Mesothelial cell of epicardium (in vitro differentiated cells): ENCODE measurements around the gene SHROOM2. TPM values are rescaled to one million over a fixed set of nuclear protein-coding genes. Genes with fewer than 3 reads are reported as not detected.

ENCODE experiments used
- DNase-seq, 2 experiments: peaks; one replicate each; pipeline ENCODE4 v3.0.0; 2021; ENCODE audit warnings: low spot score in 2 of 2; ENCODE audit not compliant: unreplicated experiment in 2 of 2
- H3K27ac Mint-ChIP-seq: 2 replicates; pipeline ENCODE4 v1.8.0; 2021; ENCODE audit warnings: mixed read lengths
- H3K27me3 Mint-ChIP-seq: 2 replicates; pipeline ENCODE4 v1.8.0; 2021; ENCODE audit warnings: low read depth, mixed read lengths
- H3K36me3 Mint-ChIP-seq: 2 replicates; pipeline ENCODE4 v1.8.0; 2021; ENCODE audit warnings: mixed read lengths
- H3K4me1 Mint-ChIP-seq: 2 replicates; pipeline ENCODE4 v1.8.0; 2021; ENCODE audit warnings: mixed read lengths
- H3K4me3 Mint-ChIP-seq: 2 replicates; pipeline ENCODE4 v1.8.0; 2021; ENCODE audit warnings: mild to moderate bottlenecking, moderate library complexity, mixed read lengths
- H3K9me3 Mint-ChIP-seq: 2 replicates; pipeline ENCODE4 v1.8.0; 2021; ENCODE audit warnings: mixed read lengths
- total RNA-seq: library from RNA; stranded (reverse); gene quantifications from 3 replicates; pipeline ENCODE4 v1.2.1, GENCODE V29; 2021
- TF ChIP-seq, protein P1 (sequence below): fragments of 200-600 bp; sonication (generic); IDR thresholded peaks from one replicate; pipeline ENCODE4 v1.5.0; 2021; ENCODE audit warnings: antibody characterized with exemption; ENCODE audit not compliant: unreplicated experiment

SHROOM2 gene
- total RNA-seq, 1 donor from 2014 or later: 13.5 TPM

- Mint-ChIP-seq H3K4me3 (no peak overlapping the region), H3K9me3 (peaks cover 22% of the 10 kb centered on the region), H3K27me3 (no peaks in the 10 kb centered on the region), H3K36me3 (peaks cover 9% of the 10 kb centered on the region), H3K27ac (no peak overlapping the region), H3K4me1 (peaks cover 19% of the 10 kb centered on the region)
- TF ChIP-seq, protein P1, sequence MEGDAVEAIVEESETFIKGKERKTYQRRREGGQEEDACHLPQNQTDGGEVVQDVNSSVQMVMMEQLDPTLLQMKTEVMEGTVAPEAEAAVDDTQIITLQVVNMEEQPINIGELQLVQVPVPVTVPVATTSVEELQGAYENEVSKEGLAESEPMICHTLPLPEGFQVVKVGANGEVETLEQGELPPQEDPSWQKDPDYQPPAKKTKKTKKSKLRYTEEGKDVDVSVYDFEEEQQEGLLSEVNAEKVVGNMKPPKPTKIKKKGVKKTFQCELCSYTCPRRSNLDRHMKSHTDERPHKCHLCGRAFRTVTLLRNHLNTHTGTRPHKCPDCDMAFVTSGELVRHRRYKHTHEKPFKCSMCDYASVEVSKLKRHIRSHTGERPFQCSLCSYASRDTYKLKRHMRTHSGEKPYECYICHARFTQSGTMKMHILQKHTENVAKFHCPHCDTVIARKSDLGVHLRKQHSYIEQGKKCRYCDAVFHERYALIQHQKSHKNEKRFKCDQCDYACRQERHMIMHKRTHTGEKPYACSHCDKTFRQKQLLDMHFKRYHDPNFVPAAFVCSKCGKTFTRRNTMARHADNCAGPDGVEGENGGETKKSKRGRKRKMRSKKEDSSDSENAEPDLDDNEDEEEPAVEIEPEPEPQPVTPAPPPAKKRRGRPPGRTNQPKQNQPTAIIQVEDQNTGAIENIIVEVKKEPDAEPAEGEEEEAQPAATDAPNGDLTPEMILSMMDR: no peak
- no peak for DNase-seq
Measured at GRCh38 chrX:9907645-9908387, 121.6 kb downstream of the SHROOM2 start.

DNA sequence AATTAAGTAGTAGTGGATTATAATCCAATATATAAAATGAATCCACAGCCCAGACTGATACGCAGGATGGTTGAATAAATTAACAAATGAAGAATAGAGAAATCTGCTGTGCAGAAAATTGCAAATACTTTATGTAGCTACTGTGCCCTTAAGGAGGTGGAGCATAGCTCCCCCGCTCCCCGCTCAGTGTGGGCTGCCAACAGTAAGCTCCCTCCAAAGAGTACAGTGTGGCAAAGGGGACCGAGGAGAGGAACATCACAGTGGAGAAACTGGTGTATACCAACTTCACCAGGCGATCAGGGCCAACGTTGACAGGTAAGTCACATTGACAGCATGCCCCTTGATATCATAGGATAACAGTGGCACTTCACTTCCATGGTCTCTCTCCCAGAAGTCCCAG is 123.0 kb downstream of the SHROOM2 start:
- H3K9me3 Mint-ChIP-seq: peaks cover 20% of the 10 kb centered on the region
- no peak overlapping the region for H3K27ac Mint-ChIP-seq
- no peaks in the 10 kb centered on the region for H3K27me3 Mint-ChIP-seq
- peaks cover 13% of the 10 kb centered on the region for H3K4me1 Mint-ChIP-seq
- no peak for DNase-seq
- no peak overlapping the region for H3K4me3 Mint-ChIP-seq
- TF ChIP-seq, protein P1: no peak
- H3K36me3 Mint-ChIP-seq: peaks cover 9% of the 10 kb centered on the region

- H3K4me3 Mint-ChIP-seq: no peak overlapping the region
- H3K27me3 Mint-ChIP-seq: no peaks in the 10 kb centered on the region
- TF ChIP-seq, protein P1: no peak
- H3K9me3 Mint-ChIP-seq: peaks cover 17% of the 10 kb centered on the region
- peak overlapping the region; percentile 26 for H3K27ac Mint-ChIP-seq
- H3K4me1 Mint-ChIP-seq: peaks cover 10% of the 10 kb centered on the region
- no peak for DNase-seq
- H3K36me3 Mint-ChIP-seq: peaks cover 9% of the 10 kb centered on the region
Measured at GRCh38 chrX:9911487-9911886, 125.3 kb downstream of the SHROOM2 start.

GRCh38 chrX:9912351-9913145 is 126.3 kb downstream of the SHROOM2 start:
- H3K27ac Mint-ChIP-seq: no peak overlapping the region
- H3K4me1 Mint-ChIP-seq: peaks cover 10% of the 10 kb centered on the region
- H3K9me3 Mint-ChIP-seq: peaks cover 21% of the 10 kb centered on the region
- TF ChIP-seq, protein P1: no peak
- H3K4me3 Mint-ChIP-seq: no peak overlapping the region
- H3K27me3 Mint-ChIP-seq: no peaks in the 10 kb centered on the region
- peaks cover 9% of the 10 kb centered on the region for H3K36me3 Mint-ChIP-seq
- no peak for DNase-seq

- H3K4me1 Mint-ChIP-seq: peaks cover 10% of the 10 kb centered on the region
- H3K27ac Mint-ChIP-seq: no peak overlapping the region
- TF ChIP-seq, protein P1: no peak
- H3K27me3 Mint-ChIP-seq: no peaks in the 10 kb centered on the region
- no peak for DNase-seq
- H3K36me3 Mint-ChIP-seq: peaks cover 5% of the 10 kb centered on the region
- H3K9me3 Mint-ChIP-seq: peaks cover 19% of the 10 kb centered on the region
- no peak overlapping the region for H3K4me3 Mint-ChIP-seq
Measured at GRCh38 chrX:9913146-9913433, 126.9 kb downstream of the SHROOM2 start.
